Sigmoid colon (tissue), 4 donors: ENCODE data around the gene NMUR1.

Source experiments
- POLR2A ChIP-seq, 2 donors: fragments of 450-650 bp; IDR thresholded peaks; one replicate each; pipeline ENCODE4 v1.6.1; 2016; ENCODE audit warnings: antibody characterized with exemption in 2 of 2, mild to moderate bottlenecking in 2 of 2, moderate library complexity in 2 of 2
- POLR2AphosphoS5 ChIP-seq, 4 donors: sonication (generic); formaldehyde crosslinking; IDR thresholded peaks; one replicate each; pipeline ENCODE4 v1.6.1; 2017; ENCODE audit warnings: antibody characterized with exemption in 4 of 4
- TF ChIP-seq, protein P1 (sequence below), 4 experiments: fragments of 450-650 bp in 3 of 4; fragments of 200-600 bp in 1 of 4; IDR thresholded peaks; one replicate each; pipeline ENCODE4 v1.5.1; 2016 to 2019; ENCODE audit warnings: antibody characterized with exemption in 4 of 4, mild to moderate bottlenecking in 3 of 4, moderate library complexity in 2 of 4

DNA sequence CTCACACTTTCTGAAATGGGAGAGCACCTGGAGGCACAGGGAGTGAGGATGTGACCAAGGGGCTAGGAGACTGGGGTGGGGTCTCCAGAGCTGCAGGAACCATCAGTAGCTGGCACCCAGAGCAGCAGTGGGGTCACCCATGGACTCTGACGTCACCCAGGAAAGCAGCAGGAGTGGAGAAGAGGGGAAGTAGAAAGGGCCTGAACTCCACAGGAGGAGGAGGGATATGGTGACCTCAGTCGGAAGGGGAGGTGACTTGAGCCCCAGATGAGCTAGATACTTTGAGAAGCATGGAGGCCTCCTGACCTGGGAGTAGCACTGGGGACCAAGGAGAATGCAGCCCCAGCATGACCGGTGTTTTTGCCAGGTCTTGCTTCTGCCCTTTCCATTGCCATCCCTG lies 8.8 kb downstream of the NMUR1 start:
- TF ChIP-seq, protein P1, sequence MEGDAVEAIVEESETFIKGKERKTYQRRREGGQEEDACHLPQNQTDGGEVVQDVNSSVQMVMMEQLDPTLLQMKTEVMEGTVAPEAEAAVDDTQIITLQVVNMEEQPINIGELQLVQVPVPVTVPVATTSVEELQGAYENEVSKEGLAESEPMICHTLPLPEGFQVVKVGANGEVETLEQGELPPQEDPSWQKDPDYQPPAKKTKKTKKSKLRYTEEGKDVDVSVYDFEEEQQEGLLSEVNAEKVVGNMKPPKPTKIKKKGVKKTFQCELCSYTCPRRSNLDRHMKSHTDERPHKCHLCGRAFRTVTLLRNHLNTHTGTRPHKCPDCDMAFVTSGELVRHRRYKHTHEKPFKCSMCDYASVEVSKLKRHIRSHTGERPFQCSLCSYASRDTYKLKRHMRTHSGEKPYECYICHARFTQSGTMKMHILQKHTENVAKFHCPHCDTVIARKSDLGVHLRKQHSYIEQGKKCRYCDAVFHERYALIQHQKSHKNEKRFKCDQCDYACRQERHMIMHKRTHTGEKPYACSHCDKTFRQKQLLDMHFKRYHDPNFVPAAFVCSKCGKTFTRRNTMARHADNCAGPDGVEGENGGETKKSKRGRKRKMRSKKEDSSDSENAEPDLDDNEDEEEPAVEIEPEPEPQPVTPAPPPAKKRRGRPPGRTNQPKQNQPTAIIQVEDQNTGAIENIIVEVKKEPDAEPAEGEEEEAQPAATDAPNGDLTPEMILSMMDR (IDR thresholded peaks at IDR 0.05) = no peak
- no peak for TF ChIP-seq POLR2AphosphoS5 (IDR thresholded peaks at IDR 0.05)
- TF ChIP-seq POLR2A (IDR thresholded peaks at IDR 0.05) = no peak
